ENCODE results near the gene OR10A3.

Gene OR10A3

GRCh38 chr11:7965386-7965785 lies 23.9 kb upstream of the OR10A3 start, which contains the start of gene NLRP10:
Gene NLRP10, minus strand, starts transcription at chr11:7965447. Its CDS starts 1,952 bp downstream, at chr11:7963495.
- TF ChIP-seq, protein P1, sequence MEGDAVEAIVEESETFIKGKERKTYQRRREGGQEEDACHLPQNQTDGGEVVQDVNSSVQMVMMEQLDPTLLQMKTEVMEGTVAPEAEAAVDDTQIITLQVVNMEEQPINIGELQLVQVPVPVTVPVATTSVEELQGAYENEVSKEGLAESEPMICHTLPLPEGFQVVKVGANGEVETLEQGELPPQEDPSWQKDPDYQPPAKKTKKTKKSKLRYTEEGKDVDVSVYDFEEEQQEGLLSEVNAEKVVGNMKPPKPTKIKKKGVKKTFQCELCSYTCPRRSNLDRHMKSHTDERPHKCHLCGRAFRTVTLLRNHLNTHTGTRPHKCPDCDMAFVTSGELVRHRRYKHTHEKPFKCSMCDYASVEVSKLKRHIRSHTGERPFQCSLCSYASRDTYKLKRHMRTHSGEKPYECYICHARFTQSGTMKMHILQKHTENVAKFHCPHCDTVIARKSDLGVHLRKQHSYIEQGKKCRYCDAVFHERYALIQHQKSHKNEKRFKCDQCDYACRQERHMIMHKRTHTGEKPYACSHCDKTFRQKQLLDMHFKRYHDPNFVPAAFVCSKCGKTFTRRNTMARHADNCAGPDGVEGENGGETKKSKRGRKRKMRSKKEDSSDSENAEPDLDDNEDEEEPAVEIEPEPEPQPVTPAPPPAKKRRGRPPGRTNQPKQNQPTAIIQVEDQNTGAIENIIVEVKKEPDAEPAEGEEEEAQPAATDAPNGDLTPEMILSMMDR (IDR thresholded peaks at IDR 0.05; ENCODE audit: extremely low read depth, missing control alignments), result no peak
- DNase-seq (ENCODE audit: low spot score), result no peak

DNA sequence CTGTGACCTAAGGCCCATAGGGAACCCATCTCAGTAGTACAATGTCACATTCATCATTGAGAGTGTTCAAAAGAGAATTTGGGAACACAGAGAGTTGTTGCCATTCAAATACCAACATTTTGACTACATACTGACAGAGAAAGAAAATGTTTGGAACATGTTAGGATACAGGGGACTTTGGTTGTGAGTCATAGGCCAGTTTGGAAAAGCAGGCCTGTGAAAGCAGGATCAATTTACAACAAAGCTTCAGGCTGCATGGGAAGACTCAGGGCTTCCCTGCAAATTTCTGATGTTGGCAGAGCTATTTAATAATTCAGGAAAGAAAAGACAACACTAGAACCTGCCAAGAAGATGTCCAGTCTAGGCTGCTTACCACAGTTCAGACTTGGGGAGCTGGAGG lies 23.4 kb upstream of the OR10A3 start:
- no peak for DNase-seq (ENCODE audit: low spot score)
- TF ChIP-seq, protein P1 (IDR thresholded peaks at IDR 0.05; ENCODE audit: extremely low read depth, missing control alignments), result no peak

DNA sequence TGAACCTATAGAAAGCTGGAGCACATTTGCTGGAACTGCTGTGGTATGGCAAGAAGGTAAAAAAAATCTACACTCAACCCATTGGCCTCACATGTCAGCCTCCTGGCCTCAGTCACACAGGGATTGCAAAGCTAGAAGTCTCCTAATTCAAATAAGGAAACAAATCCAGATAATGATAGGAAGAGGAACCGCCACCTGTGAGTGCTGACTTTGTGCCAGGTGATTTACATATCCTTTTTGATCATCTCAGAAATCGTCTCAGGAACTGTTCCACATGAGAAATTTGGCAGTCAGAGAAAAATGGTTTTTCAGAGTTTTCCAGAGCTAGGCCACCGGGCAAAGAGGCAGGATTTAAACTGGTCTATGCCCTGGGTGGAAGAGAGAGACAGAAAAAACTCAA lies 22.8 kb upstream of the OR10A3 start:
- DNase-seq (ENCODE audit: low spot score), result no peak
- TF ChIP-seq, protein P1 (IDR thresholded peaks at IDR 0.05; ENCODE audit: extremely low read depth, missing control alignments), result no peak

DNA sequence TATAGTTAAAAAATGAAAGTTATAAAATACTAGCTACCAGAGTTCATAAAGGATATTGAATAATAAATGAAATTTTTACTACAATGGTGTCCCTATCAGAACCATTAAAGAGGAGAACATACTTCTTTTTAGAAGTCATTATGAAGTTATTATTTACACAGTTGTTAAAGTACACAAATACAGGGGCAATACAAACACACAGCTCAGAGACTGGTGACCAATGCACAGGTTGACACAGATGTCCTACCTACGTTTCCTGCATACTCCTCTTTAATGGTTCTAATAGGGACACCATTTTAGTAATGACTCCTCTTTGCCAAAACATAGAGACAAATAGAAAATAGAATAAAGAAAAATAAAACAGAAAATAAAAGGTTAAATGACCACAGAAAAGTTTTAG lies 13.7 kb upstream of the OR10A3 start:
- TF ChIP-seq, protein P1 (IDR thresholded peaks at IDR 0.05; ENCODE audit: extremely low read depth, missing control alignments), result no peak
- no peak for DNase-seq (ENCODE audit: low spot score)

GRCh38 chr11:7949934-7950333 lies 8.4 kb upstream of the OR10A3 start:
- TF ChIP-seq, protein P1 (IDR thresholded peaks at IDR 0.05; ENCODE audit: extremely low read depth, missing control alignments), result no peak
- no peak for DNase-seq (ENCODE audit: low spot score)

- no peak for DNase-seq (ENCODE audit: low spot score)
- TF ChIP-seq, protein P1 (IDR thresholded peaks at IDR 0.05; ENCODE audit: extremely low read depth, missing control alignments), result no peak
Measured at GRCh38 chr11:7944123-7944522, 2.6 kb upstream of the OR10A3 start.

DNA sequence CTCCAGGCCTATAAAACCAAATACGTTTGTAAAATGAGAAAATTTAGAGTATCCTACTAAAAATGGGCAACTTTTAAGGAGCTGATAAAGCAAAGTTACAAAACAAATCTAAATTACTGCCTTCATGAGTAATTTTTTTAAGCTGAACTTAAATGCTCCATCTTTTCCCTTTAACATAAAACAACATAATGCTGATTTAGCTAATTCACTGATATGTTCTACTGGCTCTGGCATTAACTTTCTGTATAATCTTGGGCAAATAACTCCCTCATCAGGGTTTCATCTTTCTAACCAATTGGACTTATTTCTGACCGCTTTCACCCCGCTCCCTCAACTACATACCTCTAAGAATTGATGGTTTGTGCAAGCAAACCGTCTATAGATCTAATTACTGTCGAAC lies 362 bp downstream of the OR10A3 start:
- TF ChIP-seq, protein P1 (IDR thresholded peaks at IDR 0.05; ENCODE audit: extremely low read depth, missing control alignments), result no peak
- DNase-seq (ENCODE audit: low spot score), result no peak
